ENCODE results near the gene MLPH. TPM values are rescaled to one million over a fixed set of nuclear protein-coding genes. Genes with fewer than 3 reads are reported as not detected.

Gene MLPH
- total RNA-seq, 4 donors from 2014 or later: 1.8 to 13.8 (median 10.8) TPM

DNA sequence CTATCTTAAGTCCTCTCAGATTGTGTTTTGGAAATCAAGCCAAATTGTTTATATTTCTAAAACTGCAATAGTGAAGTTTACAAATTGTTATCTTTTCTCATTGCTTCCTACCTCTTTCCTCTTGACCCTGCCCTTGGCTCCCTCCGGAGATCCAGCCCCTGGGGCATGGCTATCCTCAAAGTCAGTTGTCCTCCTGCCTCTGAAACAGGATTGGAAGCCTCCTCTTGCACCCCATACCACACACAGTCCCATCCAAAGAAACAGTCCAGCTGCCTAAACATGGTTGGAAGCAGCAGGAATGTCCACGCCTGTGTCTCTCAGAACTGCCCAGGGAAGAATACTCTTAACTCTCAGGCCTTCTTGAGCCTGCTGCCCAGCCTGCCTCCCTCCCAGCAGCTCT lies 43.0 kb upstream of the MLPH start:
- H3K27ac ChIP-seq: no peak overlapping the region
- H3K4me1 ChIP-seq: peaks cover 0 to 25% (median 1%) of the 10 kb centered on the region in 3 donors
- peaks cover 0 to 5% (median 0%) of the 10 kb centered on the region in 3 donors for H3K9me3 ChIP-seq
- TF ChIP-seq, protein P1, sequence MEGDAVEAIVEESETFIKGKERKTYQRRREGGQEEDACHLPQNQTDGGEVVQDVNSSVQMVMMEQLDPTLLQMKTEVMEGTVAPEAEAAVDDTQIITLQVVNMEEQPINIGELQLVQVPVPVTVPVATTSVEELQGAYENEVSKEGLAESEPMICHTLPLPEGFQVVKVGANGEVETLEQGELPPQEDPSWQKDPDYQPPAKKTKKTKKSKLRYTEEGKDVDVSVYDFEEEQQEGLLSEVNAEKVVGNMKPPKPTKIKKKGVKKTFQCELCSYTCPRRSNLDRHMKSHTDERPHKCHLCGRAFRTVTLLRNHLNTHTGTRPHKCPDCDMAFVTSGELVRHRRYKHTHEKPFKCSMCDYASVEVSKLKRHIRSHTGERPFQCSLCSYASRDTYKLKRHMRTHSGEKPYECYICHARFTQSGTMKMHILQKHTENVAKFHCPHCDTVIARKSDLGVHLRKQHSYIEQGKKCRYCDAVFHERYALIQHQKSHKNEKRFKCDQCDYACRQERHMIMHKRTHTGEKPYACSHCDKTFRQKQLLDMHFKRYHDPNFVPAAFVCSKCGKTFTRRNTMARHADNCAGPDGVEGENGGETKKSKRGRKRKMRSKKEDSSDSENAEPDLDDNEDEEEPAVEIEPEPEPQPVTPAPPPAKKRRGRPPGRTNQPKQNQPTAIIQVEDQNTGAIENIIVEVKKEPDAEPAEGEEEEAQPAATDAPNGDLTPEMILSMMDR (IDR thresholded peaks at IDR 0.05): no peak
- no peak for TF ChIP-seq EP300 (IDR thresholded peaks at IDR 0.05)
- no peak for TF ChIP-seq POLR2AphosphoS5 (IDR thresholded peaks at IDR 0.05)
- no peak for TF ChIP-seq POLR2A (IDR thresholded peaks at IDR 0.05)
- H3K27me3 ChIP-seq: no peaks in the 10 kb centered on the region
- ATAC-seq: no peak
- H3K4me3 ChIP-seq: no peak overlapping the region
- 57 to 80% methylated on average over 1 to 2 of the region's 2 CpGs for WGBS, 2 donors (ENCODE audit: low coverage in 1 of 2)
- H3K36me3 ChIP-seq: no peaks in the 10 kb centered on the region

DNA sequence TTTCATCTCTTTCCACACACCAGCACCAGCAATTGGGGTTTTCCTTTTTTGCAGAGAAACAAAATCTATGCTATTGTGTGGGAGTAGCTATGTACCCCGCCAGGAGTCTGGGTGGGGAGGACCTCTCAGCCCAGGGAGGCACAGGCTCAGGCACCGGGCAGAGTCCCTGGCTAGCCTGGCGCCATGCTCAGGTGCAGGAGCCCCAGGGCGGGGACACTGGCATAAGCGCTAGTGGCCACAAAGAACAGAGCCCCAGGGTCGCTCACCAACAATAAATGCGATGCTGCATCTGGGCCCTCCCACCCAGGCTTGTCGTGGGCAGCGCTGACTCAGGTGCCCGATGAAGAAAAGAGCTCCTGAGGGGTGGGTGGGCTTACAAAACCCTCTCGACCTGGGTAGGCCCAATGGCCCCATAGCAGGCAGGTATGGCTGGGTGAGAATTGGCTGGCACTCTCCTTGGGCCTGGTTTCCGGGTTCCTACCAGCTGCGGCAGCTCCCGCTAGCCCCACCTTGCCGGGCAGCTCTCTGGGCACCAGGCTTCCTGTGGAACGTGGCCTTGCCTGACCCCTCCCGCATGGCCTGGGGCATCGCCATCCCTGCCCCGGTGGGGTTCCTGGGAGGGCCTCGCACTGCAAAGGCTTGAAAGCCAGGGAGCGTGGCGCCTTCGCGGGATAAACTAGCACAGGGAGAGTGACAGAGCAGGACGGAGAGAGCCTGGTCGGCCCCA lies 41.3 kb upstream of the MLPH start:
- Histone ChIP-seq H3K4me1 (peaks cover 0 to 42% (median 11%) of the 10 kb centered on the region in 3 donors), H3K27me3 (no peaks in the 10 kb centered on the region), H3K27ac (no peak overlapping the region), H3K9me3 (no peaks in the 10 kb centered on the region), H3K36me3 (no peaks in the 10 kb centered on the region), H3K4me3 (no peak overlapping the region)
- ATAC-seq: no peak
- TF ChIP-seq, protein P1 (IDR thresholded peaks at IDR 0.05): no peak
- TF ChIP-seq POLR2A (IDR thresholded peaks at IDR 0.05) (no peak), POLR2AphosphoS5 (IDR thresholded peaks at IDR 0.05) (no peak), EP300 (IDR thresholded peaks at IDR 0.05) (no peak)
- 50% methylated on average over 1 of the region's 26 CpGs; no CpG with 5 or more reads in 1 of the 2 donors for whole genome bisulfite sequencing, 2 donors (ENCODE audit: low coverage in 1 of 2)

DNA sequence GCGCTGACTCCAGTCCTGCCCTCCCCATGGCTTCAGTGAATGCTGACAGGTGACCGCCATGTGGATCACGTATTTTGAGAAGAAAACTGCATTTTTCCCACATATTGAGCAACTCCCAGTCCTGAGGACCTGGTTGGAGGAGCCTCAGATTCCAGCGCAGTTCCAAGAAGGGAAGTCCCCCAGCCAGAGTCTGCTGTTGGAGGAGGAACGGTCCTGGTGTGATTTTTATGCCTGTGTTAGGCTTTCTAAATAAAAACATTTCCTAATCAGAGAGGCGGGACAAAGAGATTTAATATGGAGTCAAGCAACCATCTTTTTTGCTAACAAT lies 40.7 kb upstream of the MLPH start:
- no peak for ATAC-seq
- H3K4me3 ChIP-seq: no peak overlapping the region
- 52 to 94% methylated on average over 3 of the region's 6 CpGs for WGBS, 2 donors (ENCODE audit: low coverage in 1 of 2)
- TF ChIP-seq POLR2A (IDR thresholded peaks at IDR 0.05): no peak
- no peak for TF ChIP-seq EP300 (IDR thresholded peaks at IDR 0.05)
- no peak for TF ChIP-seq POLR2AphosphoS5 (IDR thresholded peaks at IDR 0.05)
- no peaks in the 10 kb centered on the region for H3K27me3 ChIP-seq
- peaks cover 0 to 41% (median 11%) of the 10 kb centered on the region in 3 donors for H3K4me1 ChIP-seq
- no peak overlapping the region for H3K27ac ChIP-seq
- H3K36me3 ChIP-seq: no peaks in the 10 kb centered on the region
- no peaks in the 10 kb centered on the region for H3K9me3 ChIP-seq

DNA sequence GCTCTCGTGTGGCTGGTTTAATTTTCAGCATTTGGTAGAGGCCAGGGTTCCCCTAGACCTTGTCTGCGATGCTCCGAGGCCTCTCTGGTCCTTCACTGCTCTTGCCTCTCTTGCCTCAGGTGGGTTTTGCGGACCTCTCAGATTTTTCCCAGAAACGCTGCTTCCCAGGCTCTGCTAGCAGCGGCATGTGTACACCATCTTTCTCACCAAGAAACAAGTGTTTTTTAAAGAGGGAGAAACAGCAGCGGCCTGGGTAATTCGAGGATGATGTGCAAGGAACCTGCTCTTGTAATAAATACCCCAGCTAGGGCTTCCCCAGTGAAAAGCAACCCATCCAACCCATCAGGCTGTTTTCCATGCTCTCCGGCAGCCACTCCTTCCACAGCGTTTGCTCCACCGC lies 39.6 kb upstream of the MLPH start:
- no peak overlapping the region for H3K4me3 ChIP-seq
- no peak for TF ChIP-seq EP300 (IDR thresholded peaks at IDR 0.05)
- H3K4me1 ChIP-seq: peaks cover 0 to 35% (median 11%) of the 10 kb centered on the region in 3 donors
- no peak overlapping the region for H3K27ac ChIP-seq
- H3K27me3 ChIP-seq: no peaks in the 10 kb centered on the region
- no peaks in the 10 kb centered on the region for H3K9me3 ChIP-seq
- no peak for ATAC-seq
- WGBS, 2 donors (ENCODE audit: low coverage in 1 of 2): 94 to 100% methylated on average over 7 to 9 of the region's 11 CpGs
- no peaks in the 10 kb centered on the region for H3K36me3 ChIP-seq

DNA sequence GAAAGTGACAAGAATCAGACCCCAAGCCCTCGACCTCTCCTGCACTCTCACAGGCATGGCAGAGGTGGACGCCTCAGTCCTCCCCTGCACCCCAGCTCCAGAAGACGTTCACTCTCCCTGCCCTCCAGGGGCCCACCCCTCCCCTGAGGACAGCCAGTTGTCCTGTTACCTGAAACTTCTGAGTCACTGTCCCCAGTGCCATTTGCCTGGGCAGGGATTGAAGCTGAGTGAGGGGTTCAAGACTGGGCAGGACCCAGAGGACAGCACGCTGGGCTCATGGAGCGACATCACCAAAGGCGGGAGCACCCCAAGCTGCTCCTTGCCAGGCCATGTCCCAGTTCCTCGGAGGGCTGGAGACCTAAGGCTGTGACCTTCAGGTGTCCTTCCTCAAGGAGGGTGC lies 38.9 kb upstream of the MLPH start:
- Histone ChIP-seq H3K27ac (peak overlapping the region in 2 of 4 donors; percentile 69 to 78), H3K9me3 (no peaks in the 10 kb centered on the region)
- WGBS, 2 donors (ENCODE audit: low coverage in 1 of 2): no CpG with 5 or more reads among the region's 7 CpGs

More for the DNA sequence above, 38.9 kb upstream of the MLPH start:
- no peak for ATAC-seq
- Histone ChIP-seq H3K4me1 (peaks cover 0 to 35% (median 11%) of the 10 kb centered on the region in 3 donors), H3K27me3 (no peaks in the 10 kb centered on the region), H3K36me3 (no peaks in the 10 kb centered on the region), H3K4me3 (no peak overlapping the region)
- TF ChIP-seq EP300 (IDR thresholded peaks at IDR 0.05) (no peak), POLR2AphosphoS5 (IDR thresholded peaks at IDR 0.05) (no peak), POLR2A (IDR thresholded peaks at IDR 0.05) (no peak)
- TF ChIP-seq, protein P1 (IDR thresholded peaks at IDR 0.05): no peak
